ENCODE results near the gene CTXND2.

- TF ChIP-seq CTCF (IDR thresholded peaks at IDR 0.05 in 2 of 3, conservative IDR thresholded peaks at IDR 0.05 in 1 of 3; ENCODE audit: insufficient read depth in 2 of 3, low read depth in 1 of 3, low read length in 3 of 3) = no peak
- no peak for TF ChIP-seq MTA3 (IDR thresholded peaks at IDR 0.05; ENCODE audit: borderline replicate concordance)
- no peak for TF ChIP-seq MYC (IDR thresholded peaks at IDR 0.05; ENCODE audit: low read depth, low read length)
- TF ChIP-seq MYC (CRISPR knock-in tag; IDR thresholded peaks at IDR 0.05; ENCODE audit: borderline replicate concordance, low read depth) = no peak
- no peak for TF ChIP-seq RBM22 (IDR thresholded peaks at IDR 0.05; ENCODE audit: low read depth, low read length, poor library complexity, severe bottlenecking)
- TF ChIP-seq EZH2 (IDR thresholded peaks at IDR 0.05; ENCODE audit: borderline replicate concordance, low read depth, low read length) = no peak
- no peak for TF ChIP-seq KDM5B (IDR thresholded peaks at IDR 0.05; ENCODE audit: insufficient replicate concordance, low read depth, low read length)
- TF ChIP-seq BCL6 (CRISPR knock-in tag; IDR thresholded peaks at IDR 0.05) = no peak
- no peak for TF ChIP-seq POLR2AphosphoS5 (IDR thresholded peaks at IDR 0.05; ENCODE audit: control insufficient read depth, insufficient read depth, low read depth, low read length)
Measured at GRCh38 chr1:150957666-150958065, 70.7 kb downstream of the CTXND2 start.
